ENCODE data around the gene SPAG16.
A peak's percentile ranks its signal among the peaks of the same experiment; 100 is the strongest.

SPAG16 gene

GRCh38 chr2:214401580-214401979 lies 1117.3 kb downstream of the SPAG16 start:
- TF ChIP-seq MYC (IDR thresholded peaks at IDR 0.05; ENCODE audit: low read depth, low read length) (no peak), CTCF (IDR thresholded peaks at IDR 0.05; ENCODE audit: low read depth, low read length) (no peak), POLR2A (IDR thresholded peaks at IDR 0.05; ENCODE audit: extremely low read depth, insufficient read length) (no peak), MAX (IDR thresholded peaks at IDR 0.05; ENCODE audit: low read depth, low read length) (no peak)
- H3K4me3 ChIP-seq (ENCODE audit: low read depth, low read length), result no peak overlapping the region
- no peak for DNase-seq (ENCODE audit: low read depth)

GRCh38 chr2:214410128-214410775 lies 1126.0 kb downstream of the SPAG16 start:
- DNase-seq (ENCODE audit: low read depth), result no peak
- TF ChIP-seq CTCF (IDR thresholded peaks at IDR 0.05; ENCODE audit: low read depth, low read length) (no peak), MAX (IDR thresholded peaks at IDR 0.05; ENCODE audit: low read depth, low read length) (no peak), MYC (IDR thresholded peaks at IDR 0.05; ENCODE audit: low read depth, low read length) (no peak)
- H3K4me3 ChIP-seq (ENCODE audit: low read depth, low read length), result no peak overlapping the region

GRCh38 chr2:214410918-214411554 lies 1126.8 kb downstream of the SPAG16 start, which contains the start of gene VWC2L:
Gene VWC2L, plus strand, starts transcription at chr2:214411054. Its CDS starts 3,140 bp downstream, at chr2:214414194.
- peak; percentile 70 for DNase-seq (ENCODE audit: low read depth)
- H3K4me3 ChIP-seq (ENCODE audit: low read depth, low read length), result no peak within 1 kb of the TSS
- TF ChIP-seq CTCF (IDR thresholded peaks at IDR 0.05; ENCODE audit: low read depth, low read length) (no peak), MAX (IDR thresholded peaks at IDR 0.05; ENCODE audit: low read depth, low read length) (peak; percentile 20; the same call in 1 of the 2 replicates), POLR2A (IDR thresholded peaks at IDR 0.05; ENCODE audit: extremely low read depth, insufficient read length) (no peak), MYC (IDR thresholded peaks at IDR 0.05; ENCODE audit: low read depth, low read length) (no peak)

GRCh38 chr2:214412679-214413078 lies 1128.4 kb downstream of the SPAG16 start:
- no peak for TF ChIP-seq MAX (IDR thresholded peaks at IDR 0.05; ENCODE audit: low read depth, low read length)
- no peak overlapping the region for H3K4me3 ChIP-seq (ENCODE audit: low read depth, low read length)
- DNase-seq (ENCODE audit: low read depth), result no peak

- no peak for DNase-seq (ENCODE audit: low read depth)
- no peak for TF ChIP-seq MAX (IDR thresholded peaks at IDR 0.05; ENCODE audit: low read depth, low read length)
- TF ChIP-seq CTCF (IDR thresholded peaks at IDR 0.05; ENCODE audit: low read depth, low read length), result no peak
- no peak for TF ChIP-seq POLR2A (IDR thresholded peaks at IDR 0.05; ENCODE audit: extremely low read depth, insufficient read length)
- no peak for TF ChIP-seq MYC (IDR thresholded peaks at IDR 0.05; ENCODE audit: low read depth, low read length)
- H3K4me3 ChIP-seq (ENCODE audit: low read depth, low read length), result no peak overlapping the region
Observed at GRCh38 chr2:214436470-214436869, 1152.2 kb downstream of the SPAG16 start.

GRCh38 chr2:214450118-214450894 lies 1166.0 kb downstream of the SPAG16 start:
- DNase-seq (ENCODE audit: low read depth), result no peak
- no peak overlapping the region for H3K4me3 ChIP-seq (ENCODE audit: low read depth, low read length)
- TF ChIP-seq POLR2A (IDR thresholded peaks at IDR 0.05; ENCODE audit: extremely low read depth, insufficient read length), result no peak
- TF ChIP-seq CTCF (IDR thresholded peaks at IDR 0.05; ENCODE audit: low read depth, low read length), result no peak
- TF ChIP-seq MAX (IDR thresholded peaks at IDR 0.05; ENCODE audit: low read depth, low read length), result no peak
- TF ChIP-seq MYC (IDR thresholded peaks at IDR 0.05; ENCODE audit: low read depth, low read length), result no peak

Data from NB4 (cell line).